Activated T-helper 17 cell treated with anti-CD3 and anti-CD28 coated beads, Interleukin-2, amount 50 U/mL, for 72 hours (primary cell): Measurements from ENCODE around the gene CSTF1. TPM values are rescaled to one million over a fixed set of nuclear protein-coding genes. Genes with fewer than 3 reads are reported as not detected.
A peak's percentile ranks its signal among the peaks of the same experiment; 100 is the strongest.

Experiments
- ATAC-seq: fragments of 150-1000 bp; cut with Tn5 transposase; replicated peaks from 2 replicates; pipeline ENCODE4 v1.10.0; 2021; ENCODE audit warnings: mild to moderate bottlenecking, moderate library complexity
- H3K27ac Mint-ChIP-seq: one replicate; pipeline ENCODE4 v1.8.0; 2022; ENCODE audit warnings: mixed read lengths
- H3K27me3 Mint-ChIP-seq: one replicate; pipeline ENCODE4 v1.8.0; 2022; ENCODE audit warnings: mixed read lengths
- H3K36me3 Mint-ChIP-seq: one replicate; pipeline ENCODE4 v1.8.0; 2022; ENCODE audit warnings: low read depth, mild to moderate bottlenecking, mixed read lengths
- H3K4me1 Mint-ChIP-seq: one replicate; pipeline ENCODE4 v1.8.0; 2022; ENCODE audit warnings: mixed read lengths
- H3K4me3 Mint-ChIP-seq: one replicate; pipeline ENCODE4 v1.8.0; 2022; ENCODE audit warnings: mild to moderate bottlenecking, mixed read lengths
- H3K9me3 Mint-ChIP-seq: one replicate; pipeline ENCODE4 v1.8.0; 2022; ENCODE audit warnings: mixed read lengths
- total RNA-seq, 2 donors: library from RNA; stranded (reverse); gene quantifications; one replicate each; pipeline ENCODE4 v1.2.3, GENCODE V29; 2022

Gene CSTF1
- total RNA-seq, 2 donors from 2014 or later, result 71.2 to 76.5 TPM

- H3K27ac Mint-ChIP-seq, result peak overlapping the region; percentile 15
- no peaks in the 10 kb centered on the region for H3K36me3 Mint-ChIP-seq
Measured at GRCh38 chr20:56437196-56437960, 44.9 kb downstream of the CSTF1 start.

GRCh38 chr20:56438284-56438683 is 45.8 kb downstream of the CSTF1 start:
- Mint-ChIP-seq H3K36me3 (no peaks in the 10 kb centered on the region), H3K27ac (peak overlapping the region; percentile 14), H3K4me1 (peaks cover 15% of the 10 kb centered on the region), H3K4me3 (no peak overlapping the region), H3K9me3 (no peaks in the 10 kb centered on the region), H3K27me3 (no peaks in the 10 kb centered on the region)
- no peak for ATAC-seq

More at GRCh38 chr20:56437196-56437960, 44.9 kb downstream of the CSTF1 start:
- Mint-ChIP-seq H3K4me1 (peaks cover 9% of the 10 kb centered on the region), H3K4me3 (no peak overlapping the region), H3K27me3 (no peaks in the 10 kb centered on the region), H3K9me3 (no peaks in the 10 kb centered on the region)
- no peak for ATAC-seq

- peak overlapping the region; percentile 81 for H3K27ac Mint-ChIP-seq
- H3K27me3 Mint-ChIP-seq, result no peaks in the 10 kb centered on the region
- H3K4me3 Mint-ChIP-seq, result peak overlapping the region; percentile 71
- H3K9me3 Mint-ChIP-seq, result no peaks in the 10 kb centered on the region
- no peak for ATAC-seq
- peaks cover 15% of the 10 kb centered on the region for H3K4me1 Mint-ChIP-seq
- H3K36me3 Mint-ChIP-seq, result no peaks in the 10 kb centered on the region
Measured at GRCh38 chr20:56439771-56440291, 47.4 kb downstream of the CSTF1 start.

GRCh38 chr20:56440346-56441007 is 48.0 kb downstream of the CSTF1 start:
- Mint-ChIP-seq H3K27me3 (no peaks in the 10 kb centered on the region), H3K27ac (peak overlapping the region; percentile 81), H3K9me3 (no peaks in the 10 kb centered on the region), H3K4me3 (peak overlapping the region; percentile 71), H3K36me3 (no peaks in the 10 kb centered on the region), H3K4me1 (peaks cover 15% of the 10 kb centered on the region)
- ATAC-seq, result peak; percentile 87

GRCh38 chr20:56442389-56443365 is 50.2 kb downstream of the CSTF1 start:
- peaks cover 15% of the 10 kb centered on the region for H3K4me1 Mint-ChIP-seq
- H3K27ac Mint-ChIP-seq, result peak overlapping the region; percentile 79
- peaks cover 5% of the 10 kb centered on the region for H3K36me3 Mint-ChIP-seq
- no peaks in the 10 kb centered on the region for H3K27me3 Mint-ChIP-seq
- peak; percentile 21 for ATAC-seq
- H3K4me3 Mint-ChIP-seq, result peak overlapping the region; percentile 45
- no peaks in the 10 kb centered on the region for H3K9me3 Mint-ChIP-seq

- H3K4me1 Mint-ChIP-seq, result peaks cover 15% of the 10 kb centered on the region
Measured at GRCh38 chr20:56443654-56444540, 51.5 kb downstream of the CSTF1 start.

GRCh38 chr20:56445130-56445529 is 52.7 kb downstream of the CSTF1 start:
- Mint-ChIP-seq H3K4me3 (no peak overlapping the region), H3K9me3 (no peaks in the 10 kb centered on the region), H3K4me1 (peaks cover 14% of the 10 kb centered on the region), H3K27ac (no peak overlapping the region), H3K27me3 (no peaks in the 10 kb centered on the region), H3K36me3 (peaks cover 14% of the 10 kb centered on the region)
- ATAC-seq, result no peak

More at GRCh38 chr20:56443654-56444540, 51.5 kb downstream of the CSTF1 start:
- Mint-ChIP-seq H3K4me3 (no peak overlapping the region), H3K27ac (peak overlapping the region; percentile 79), H3K27me3 (no peaks in the 10 kb centered on the region), H3K9me3 (no peaks in the 10 kb centered on the region), H3K36me3 (peaks cover 14% of the 10 kb centered on the region)
- ATAC-seq, result no peak

- no peaks in the 10 kb centered on the region for H3K9me3 Mint-ChIP-seq
- H3K4me1 Mint-ChIP-seq, result peaks cover 10% of the 10 kb centered on the region
- peaks cover 14% of the 10 kb centered on the region for H3K36me3 Mint-ChIP-seq
- no peak overlapping the region for H3K27ac Mint-ChIP-seq
- no peak overlapping the region for H3K4me3 Mint-ChIP-seq
- H3K27me3 Mint-ChIP-seq, result no peaks in the 10 kb centered on the region
- no peak for ATAC-seq
Measured at GRCh38 chr20:56445540-56445939, 53.1 kb downstream of the CSTF1 start.

- no peak overlapping the region for H3K27ac Mint-ChIP-seq
- H3K27me3 Mint-ChIP-seq, result no peaks in the 10 kb centered on the region
- no peak overlapping the region for H3K4me3 Mint-ChIP-seq
- no peak for ATAC-seq
- H3K9me3 Mint-ChIP-seq, result no peaks in the 10 kb centered on the region
- H3K4me1 Mint-ChIP-seq, result peaks cover 7% of the 10 kb centered on the region
- peaks cover 26% of the 10 kb centered on the region for H3K36me3 Mint-ChIP-seq
Measured at GRCh38 chr20:56447227-56447626, 54.8 kb downstream of the CSTF1 start.

- H3K4me3 Mint-ChIP-seq, result no peak overlapping the region
- H3K27me3 Mint-ChIP-seq, result no peaks in the 10 kb centered on the region
- H3K4me1 Mint-ChIP-seq, result no peaks in the 10 kb centered on the region
- H3K36me3 Mint-ChIP-seq, result peaks cover 26% of the 10 kb centered on the region
- H3K27ac Mint-ChIP-seq, result no peak overlapping the region
- H3K9me3 Mint-ChIP-seq, result no peaks in the 10 kb centered on the region
- no peak for ATAC-seq
Measured at GRCh38 chr20:56449459-56449858, 57.0 kb downstream of the CSTF1 start.

GRCh38 chr20:56451056-56451765 is 58.8 kb downstream of the CSTF1 start:
- no peak for ATAC-seq
- Mint-ChIP-seq H3K4me1 (peaks cover 4% of the 10 kb centered on the region), H3K36me3 (peaks cover 21% of the 10 kb centered on the region), H3K4me3 (no peak overlapping the region), H3K27me3 (no peaks in the 10 kb centered on the region), H3K27ac (no peak overlapping the region), H3K9me3 (no peaks in the 10 kb centered on the region)

GRCh38 chr20:56453352-56453751 is 60.9 kb downstream of the CSTF1 start:
- Mint-ChIP-seq H3K36me3 (peaks cover 18% of the 10 kb centered on the region), H3K4me3 (no peak overlapping the region), H3K4me1 (peaks cover 4% of the 10 kb centered on the region), H3K27me3 (no peaks in the 10 kb centered on the region), H3K9me3 (no peaks in the 10 kb centered on the region), H3K27ac (no peak overlapping the region)
- ATAC-seq, result no peak

GRCh38 chr20:56454754-56455153 is 62.3 kb downstream of the CSTF1 start:
- Mint-ChIP-seq H3K4me3 (peak overlapping the region; percentile 28), H3K4me1 (peaks cover 4% of the 10 kb centered on the region), H3K36me3 (peaks cover 17% of the 10 kb centered on the region), H3K27ac (peak overlapping the region; percentile 64), H3K9me3 (no peaks in the 10 kb centered on the region), H3K27me3 (no peaks in the 10 kb centered on the region)
- ATAC-seq, result peak; percentile 92
